ENCODE data around the gene CCR1.
"Not testable (repeated sequence)": the region's sequence is repeated elsewhere in the genome, so short reads cannot be mapped to it uniquely, and the experiment has no call there.

CCR1 gene

DNA sequence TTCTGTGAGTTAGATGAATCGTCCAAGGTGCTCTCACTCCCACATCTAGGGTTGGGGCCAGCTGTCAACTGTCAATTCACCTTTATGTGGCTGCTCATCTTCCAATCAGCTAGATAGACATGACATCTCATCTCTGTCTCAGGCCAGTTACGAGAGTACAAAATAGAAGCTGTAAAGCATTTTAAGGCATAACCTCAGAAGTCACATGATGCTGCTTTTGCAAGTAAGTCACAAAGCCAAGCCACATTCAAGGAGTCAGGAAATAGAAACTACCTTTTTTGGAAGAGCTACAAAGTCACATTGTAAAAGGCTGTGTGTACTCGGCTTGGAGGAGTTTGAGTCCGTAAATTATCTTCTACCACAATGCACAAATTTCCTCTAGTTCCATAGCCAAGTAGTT lies 5.1 kb upstream of the CCR1 start:
- H3K4me3 ChIP-seq (ENCODE audit: insufficient read depth, low read depth, low read length, poor library complexity, severe bottlenecking): no peak overlapping the region
- no peaks in the 10 kb centered on the region for H3K9me3 ChIP-seq (ENCODE audit: control insufficient read depth, low read length)
- H3K27me3 ChIP-seq (replicated peaks; ENCODE audit: control insufficient read depth, insufficient read depth, low read length, poor library complexity, severe bottlenecking): no peaks in the 10 kb centered on the region
- DNase-seq: no peak
- no peak overlapping the region for H3K27ac ChIP-seq (ENCODE audit: insufficient read depth, low read length, poor library complexity, severe bottlenecking)
- H3K36me3 ChIP-seq (ENCODE audit: control insufficient read depth, insufficient read depth, low read length): no peaks in the 10 kb centered on the region
- peaks cover 16% of the 10 kb centered on the region for H3K4me1 ChIP-seq (ENCODE audit: control insufficient read depth, insufficient read depth, low read length, poor library complexity, severe bottlenecking)

DNA sequence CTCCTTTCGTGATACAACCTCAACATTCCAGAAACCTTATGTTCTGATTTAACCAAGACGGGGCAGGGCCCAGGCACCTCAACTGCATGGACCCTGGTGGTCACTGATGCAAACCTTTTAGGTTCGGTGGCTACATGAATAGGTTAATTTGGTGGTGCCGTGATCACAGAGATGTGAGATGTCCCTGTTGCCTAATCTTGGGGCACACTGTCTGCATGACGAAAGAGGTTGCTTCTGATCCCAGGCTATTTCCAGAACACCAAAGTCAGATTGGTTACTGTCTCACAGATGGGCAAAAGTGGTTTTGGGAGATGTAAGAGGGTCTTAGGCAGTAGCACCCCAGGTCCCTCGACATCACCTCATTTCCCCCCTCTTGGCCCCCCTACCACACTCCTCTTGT lies 4.0 kb upstream of the CCR1 start:
- DNase-seq: no peak
- peaks cover 20% of the 10 kb centered on the region for H3K4me1 ChIP-seq (ENCODE audit: control insufficient read depth, insufficient read depth, low read length, poor library complexity, severe bottlenecking)
- H3K9me3 ChIP-seq (ENCODE audit: control insufficient read depth, low read length): no peaks in the 10 kb centered on the region
- H3K27me3 ChIP-seq (replicated peaks; ENCODE audit: control insufficient read depth, insufficient read depth, low read length, poor library complexity, severe bottlenecking): no peaks in the 10 kb centered on the region
- no peak overlapping the region for H3K4me3 ChIP-seq (ENCODE audit: insufficient read depth, low read depth, low read length, poor library complexity, severe bottlenecking)
- no peak overlapping the region for H3K27ac ChIP-seq (ENCODE audit: insufficient read depth, low read length, poor library complexity, severe bottlenecking)
- H3K36me3 ChIP-seq (ENCODE audit: control insufficient read depth, insufficient read depth, low read length): no peaks in the 10 kb centered on the region

DNA sequence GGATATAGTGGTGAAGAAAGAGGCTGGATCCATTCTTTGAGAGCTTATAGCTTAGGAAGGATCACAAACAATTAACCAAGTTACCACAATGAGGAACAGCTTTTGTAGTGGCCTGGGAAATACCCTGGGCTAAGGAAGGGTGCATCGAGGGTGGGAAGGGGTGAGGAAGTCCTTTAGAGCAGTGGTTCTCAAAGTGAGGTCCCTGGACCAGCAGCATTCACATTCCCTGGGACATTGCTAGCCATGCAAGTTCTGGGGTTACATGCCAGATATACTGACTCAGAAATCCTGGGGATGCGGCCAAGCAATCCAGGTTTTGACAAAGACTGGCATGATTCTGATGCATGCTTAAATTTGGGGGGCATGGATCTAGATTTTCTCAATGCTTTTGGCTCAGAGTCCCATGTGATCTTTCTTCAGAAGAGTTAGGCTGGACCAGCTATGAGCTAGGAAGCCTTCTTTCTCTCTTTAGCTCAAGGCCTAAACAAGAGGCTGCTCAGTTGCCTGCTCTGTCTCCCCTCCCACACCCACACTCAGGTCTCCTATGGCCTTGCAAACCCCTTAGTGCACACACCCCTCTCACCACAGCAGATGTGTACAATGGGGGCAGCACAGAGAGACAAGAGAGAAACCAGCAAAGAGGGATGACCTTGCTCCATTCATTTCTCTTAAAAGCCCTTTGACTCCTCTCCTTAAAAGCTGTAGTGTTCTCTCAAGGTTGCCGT lies 1.8 kb upstream of the CCR1 start:
- DNase-seq: no peak
- H3K4me1 ChIP-seq (ENCODE audit: control insufficient read depth, insufficient read depth, low read length, poor library complexity, severe bottlenecking): peaks cover 20% of the 10 kb centered on the region
- H3K9me3 ChIP-seq (ENCODE audit: control insufficient read depth, low read length): no peaks in the 10 kb centered on the region
- no peak overlapping the region for H3K4me3 ChIP-seq (ENCODE audit: insufficient read depth, low read depth, low read length, poor library complexity, severe bottlenecking)
- no peaks in the 10 kb centered on the region for H3K36me3 ChIP-seq (ENCODE audit: control insufficient read depth, insufficient read depth, low read length)
- no peaks in the 10 kb centered on the region for H3K27me3 ChIP-seq (replicated peaks; ENCODE audit: control insufficient read depth, insufficient read depth, low read length, poor library complexity, severe bottlenecking)
- no peak overlapping the region for H3K27ac ChIP-seq (ENCODE audit: insufficient read depth, low read length, poor library complexity, severe bottlenecking)

DNA sequence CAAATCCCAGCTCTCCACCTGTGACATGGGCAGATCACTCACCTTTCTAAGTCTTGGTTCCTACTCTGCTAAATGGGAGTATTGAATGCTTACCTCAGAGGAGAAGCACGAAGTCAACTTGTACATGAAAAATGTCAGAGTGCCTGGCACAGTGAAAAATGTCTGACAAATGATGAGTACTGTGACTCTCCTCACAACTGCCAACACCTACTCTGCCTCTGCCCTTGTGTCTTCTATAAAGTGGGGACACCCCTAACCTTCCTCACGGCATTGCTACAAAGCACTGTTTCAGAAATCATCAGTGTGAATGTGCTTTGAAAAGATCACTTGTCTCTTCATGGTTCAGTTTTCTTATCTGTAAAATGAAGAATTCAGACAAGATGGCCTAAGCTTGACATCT lies 940 bp upstream of the CCR1 start:
- Histone ChIP-seq H3K9me3 (ENCODE audit: control insufficient read depth, low read length) (no peaks in the 10 kb centered on the region), H3K4me1 (ENCODE audit: control insufficient read depth, insufficient read depth, low read length, poor library complexity, severe bottlenecking) (peaks cover 20% of the 10 kb centered on the region), H3K27me3 (replicated peaks; ENCODE audit: control insufficient read depth, insufficient read depth, low read length, poor library complexity, severe bottlenecking) (no peaks in the 10 kb centered on the region), H3K4me3 (ENCODE audit: insufficient read depth, low read depth, low read length, poor library complexity, severe bottlenecking) (no peak overlapping the region), H3K27ac (ENCODE audit: insufficient read depth, low read length, poor library complexity, severe bottlenecking) (no peak overlapping the region), H3K36me3 (ENCODE audit: control insufficient read depth, insufficient read depth, low read length) (no peaks in the 10 kb centered on the region)
- DNase-seq: no peak

DNA sequence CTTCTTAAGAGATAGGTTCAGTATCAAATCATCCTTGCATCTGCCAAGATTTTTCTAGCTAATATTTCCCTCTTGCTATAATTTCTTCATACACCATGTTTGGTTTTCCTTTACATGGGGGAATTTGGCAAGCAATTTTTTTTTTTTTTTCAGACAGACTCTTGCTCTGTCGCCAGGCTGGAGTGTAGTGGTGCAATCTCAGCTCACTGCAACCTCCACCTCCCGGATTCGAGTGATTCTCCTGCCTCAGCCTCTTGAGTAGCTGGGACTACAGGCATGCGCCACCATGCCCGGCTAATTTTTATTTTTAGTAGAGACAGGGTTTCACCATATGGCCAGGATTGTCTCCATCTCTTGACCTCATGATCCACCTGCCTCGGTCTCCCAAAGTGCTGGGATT lies 599 bp downstream of the CCR1 start:
- H3K9me3 ChIP-seq (ENCODE audit: control insufficient read depth, low read length); DNase-seq; H3K36me3 ChIP-seq (ENCODE audit: control insufficient read depth, insufficient read depth, low read length); H3K4me3 ChIP-seq (ENCODE audit: insufficient read depth, low read depth, low read length, poor library complexity, severe bottlenecking); H3K27ac ChIP-seq (ENCODE audit: insufficient read depth, low read length, poor library complexity, severe bottlenecking); H3K27me3 ChIP-seq (replicated peaks; ENCODE audit: control insufficient read depth, insufficient read depth, low read length, poor library complexity, severe bottlenecking): not testable (repeated sequence)
- peaks cover 11% of the 10 kb centered on the region for H3K4me1 ChIP-seq (ENCODE audit: control insufficient read depth, insufficient read depth, low read length, poor library complexity, severe bottlenecking)

DNA sequence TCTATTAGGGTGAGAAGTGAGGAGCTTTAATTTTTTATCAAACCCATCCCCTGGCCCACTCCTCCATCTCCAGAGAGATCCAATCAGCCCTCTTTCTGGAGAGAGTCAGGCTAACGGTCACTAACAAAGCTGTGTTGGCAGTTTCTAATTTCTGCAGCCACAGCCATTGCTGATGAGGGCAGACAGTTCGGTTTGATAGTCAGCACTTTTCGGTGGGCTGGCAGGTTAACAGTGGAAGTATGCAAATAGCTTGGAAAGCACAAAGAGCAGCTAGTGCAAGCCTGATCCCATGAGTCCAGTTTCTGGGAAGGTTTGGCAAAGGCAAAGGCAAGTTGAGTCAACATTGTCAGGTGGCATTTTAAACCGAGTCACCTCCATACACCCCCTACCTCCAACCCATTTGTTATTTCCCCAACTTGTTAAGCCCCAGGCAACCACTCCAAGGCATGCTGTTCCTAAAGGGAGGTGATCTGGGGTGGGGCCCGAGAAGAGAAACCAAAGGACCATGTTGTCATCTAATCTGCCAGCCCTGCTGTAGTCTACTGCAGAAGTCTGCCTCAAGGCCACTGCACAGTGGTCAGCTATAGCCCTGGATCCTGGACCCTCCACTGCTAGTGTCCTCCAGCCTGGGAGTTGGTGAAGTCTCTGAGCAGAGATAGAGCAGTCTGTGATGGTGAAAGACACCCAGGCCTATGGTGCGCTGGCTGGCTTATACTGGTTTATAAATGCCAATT lies 1.7 kb downstream of the CCR1 start:
- Histone ChIP-seq H3K9me3 (ENCODE audit: control insufficient read depth, low read length) (no peaks in the 10 kb centered on the region), H3K27ac (ENCODE audit: insufficient read depth, low read length, poor library complexity, severe bottlenecking) (no peak overlapping the region), H3K36me3 (ENCODE audit: control insufficient read depth, insufficient read depth, low read length) (no peaks in the 10 kb centered on the region), H3K27me3 (replicated peaks; ENCODE audit: control insufficient read depth, insufficient read depth, low read length, poor library complexity, severe bottlenecking) (no peaks in the 10 kb centered on the region), H3K4me1 (ENCODE audit: control insufficient read depth, insufficient read depth, low read length, poor library complexity, severe bottlenecking) (peaks cover 10% of the 10 kb centered on the region), H3K4me3 (ENCODE audit: insufficient read depth, low read depth, low read length, poor library complexity, severe bottlenecking) (no peak overlapping the region)
- no peak for DNase-seq

DNA sequence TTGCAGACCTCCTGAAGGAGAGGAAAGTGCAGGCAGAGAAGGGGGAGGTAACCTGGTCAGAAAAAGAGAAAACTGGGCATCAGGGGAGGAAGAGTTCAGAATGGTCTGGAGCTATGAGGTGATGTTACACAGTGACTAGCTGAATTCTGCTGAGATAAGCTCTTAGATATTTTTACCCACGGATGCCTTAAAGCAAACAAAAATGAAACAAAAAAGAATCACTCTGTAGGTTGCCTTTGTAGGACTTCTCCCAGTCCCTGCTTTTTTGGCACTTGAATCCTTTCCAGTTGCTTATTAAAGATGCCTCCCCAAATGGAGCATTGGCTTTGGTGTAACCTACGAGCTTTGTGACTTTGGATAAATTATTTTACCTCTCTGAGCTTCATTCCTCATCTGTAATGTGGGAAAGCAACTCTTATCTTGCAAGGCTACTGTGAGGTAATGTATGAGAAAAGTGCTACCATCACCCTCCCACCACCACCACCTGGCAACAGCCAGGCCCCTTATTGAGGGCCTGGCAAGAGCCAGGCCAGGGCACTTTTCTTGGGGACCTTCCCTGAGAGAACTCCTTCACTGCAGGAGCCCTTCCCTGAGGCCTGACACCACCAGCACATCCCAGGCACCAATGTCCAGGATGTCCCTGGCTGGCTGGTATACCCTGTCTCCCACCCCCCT lies 2.7 kb downstream of the CCR1 start:
- H3K27me3 ChIP-seq (replicated peaks; ENCODE audit: control insufficient read depth, insufficient read depth, low read length, poor library complexity, severe bottlenecking): no peaks in the 10 kb centered on the region
- H3K27ac ChIP-seq (ENCODE audit: insufficient read depth, low read length, poor library complexity, severe bottlenecking): no peak overlapping the region
- H3K4me1 ChIP-seq (ENCODE audit: control insufficient read depth, insufficient read depth, low read length, poor library complexity, severe bottlenecking): peaks cover 10% of the 10 kb centered on the region
- no peak for DNase-seq
- H3K36me3 ChIP-seq (ENCODE audit: control insufficient read depth, insufficient read depth, low read length): no peaks in the 10 kb centered on the region
- H3K4me3 ChIP-seq (ENCODE audit: insufficient read depth, low read depth, low read length, poor library complexity, severe bottlenecking): no peak overlapping the region
- H3K9me3 ChIP-seq (ENCODE audit: control insufficient read depth, low read length): no peaks in the 10 kb centered on the region

DNA sequence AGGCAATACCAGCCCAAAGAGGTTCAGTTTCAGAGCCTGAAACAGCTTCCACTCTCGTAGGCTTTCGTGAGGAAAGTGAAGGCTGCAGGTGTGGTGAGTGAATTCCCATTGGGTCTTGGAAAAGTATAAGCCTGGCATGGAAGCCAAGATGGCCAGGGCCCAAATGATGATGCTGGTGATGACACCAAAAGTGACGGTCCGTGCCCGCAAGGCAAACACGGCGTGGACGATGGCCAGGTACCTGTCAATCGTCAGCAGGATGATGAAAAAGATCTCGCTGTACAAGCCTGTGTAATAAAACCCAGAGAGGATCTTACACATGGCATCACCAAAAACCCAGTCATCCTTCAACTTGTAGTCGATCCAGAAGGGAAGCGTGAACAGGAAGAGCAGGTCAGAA lies 4.4 kb downstream of the CCR1 start:
- peaks cover 9% of the 10 kb centered on the region for H3K4me1 ChIP-seq (ENCODE audit: control insufficient read depth, insufficient read depth, low read length, poor library complexity, severe bottlenecking)
- DNase-seq: no peak
- H3K27ac ChIP-seq (ENCODE audit: insufficient read depth, low read length, poor library complexity, severe bottlenecking): no peak overlapping the region
- H3K36me3 ChIP-seq (ENCODE audit: control insufficient read depth, insufficient read depth, low read length): no peaks in the 10 kb centered on the region
- H3K4me3 ChIP-seq (ENCODE audit: insufficient read depth, low read depth, low read length, poor library complexity, severe bottlenecking): no peak overlapping the region
- no peaks in the 10 kb centered on the region for H3K9me3 ChIP-seq (ENCODE audit: control insufficient read depth, low read length)
- no peaks in the 10 kb centered on the region for H3K27me3 ChIP-seq (replicated peaks; ENCODE audit: control insufficient read depth, insufficient read depth, low read length, poor library complexity, severe bottlenecking)

DNA sequence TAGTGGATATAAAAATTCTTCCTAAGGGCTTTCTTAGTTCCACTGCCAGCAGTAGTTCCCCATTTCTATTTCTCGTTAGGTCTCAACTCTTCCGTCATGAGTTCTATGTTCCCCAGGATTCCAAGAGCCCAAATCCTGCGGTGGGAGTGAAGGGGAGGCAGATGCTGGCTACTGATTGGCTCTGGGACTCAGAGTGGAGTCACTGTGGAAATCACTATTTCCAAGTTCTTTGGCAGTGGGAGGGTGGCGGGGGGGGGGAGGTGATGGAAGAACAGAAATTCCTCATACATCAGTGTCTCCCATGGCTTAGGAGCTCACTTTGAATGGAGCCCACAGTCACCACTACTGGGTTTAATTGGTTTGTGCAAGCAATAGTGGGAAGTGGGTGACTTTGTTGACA lies 5.6 kb downstream of the CCR1 start:
- Histone ChIP-seq H3K4me3 (ENCODE audit: insufficient read depth, low read depth, low read length, poor library complexity, severe bottlenecking) (no peak overlapping the region), H3K9me3 (ENCODE audit: control insufficient read depth, low read length) (no peaks in the 10 kb centered on the region), H3K27ac (ENCODE audit: insufficient read depth, low read length, poor library complexity, severe bottlenecking) (no peak overlapping the region), H3K4me1 (ENCODE audit: control insufficient read depth, insufficient read depth, low read length, poor library complexity, severe bottlenecking) (no peaks in the 10 kb centered on the region), H3K27me3 (replicated peaks; ENCODE audit: control insufficient read depth, insufficient read depth, low read length, poor library complexity, severe bottlenecking) (no peaks in the 10 kb centered on the region), H3K36me3 (ENCODE audit: control insufficient read depth, insufficient read depth, low read length) (no peaks in the 10 kb centered on the region)
- no peak for DNase-seq

DNA sequence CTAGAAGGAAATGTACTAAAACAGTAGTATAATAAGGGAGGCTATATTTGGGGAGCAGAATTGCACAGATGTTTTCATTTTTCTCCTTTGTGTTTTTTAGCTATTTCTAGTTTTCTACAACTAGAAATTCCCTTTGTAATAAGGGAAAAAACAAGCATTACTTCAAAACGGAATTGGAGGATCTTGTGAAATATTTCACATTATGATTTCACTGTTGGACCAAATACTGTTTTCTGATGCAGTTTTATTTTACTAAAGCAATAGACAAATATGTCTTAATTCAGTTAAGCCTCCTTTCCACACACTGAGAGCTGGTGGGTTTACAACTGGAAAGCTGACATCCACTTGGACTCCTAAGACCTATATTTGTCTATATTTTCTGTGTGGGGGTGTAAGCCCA lies 7.3 kb downstream of the CCR1 start:
- Histone ChIP-seq H3K27me3 (replicated peaks; ENCODE audit: control insufficient read depth, insufficient read depth, low read length, poor library complexity, severe bottlenecking) (no peaks in the 10 kb centered on the region), H3K36me3 (ENCODE audit: control insufficient read depth, insufficient read depth, low read length) (no peaks in the 10 kb centered on the region), H3K4me3 (ENCODE audit: insufficient read depth, low read depth, low read length, poor library complexity, severe bottlenecking) (no peak overlapping the region), H3K9me3 (ENCODE audit: control insufficient read depth, low read length) (no peaks in the 10 kb centered on the region), H3K27ac (ENCODE audit: insufficient read depth, low read length, poor library complexity, severe bottlenecking) (no peak overlapping the region), H3K4me1 (ENCODE audit: control insufficient read depth, insufficient read depth, low read length, poor library complexity, severe bottlenecking) (no peaks in the 10 kb centered on the region)
- no peak for DNase-seq
